Testis (tissue), 3 donors: ENCODE measurements around the gene ITGA11. TPM values are rescaled to one million over a fixed set of nuclear protein-coding genes. Genes with fewer than 3 reads are reported as not detected.

Experiments used
- DNase-seq: peaks from one replicate; pipeline ENCODE4 v3.0.0-alpha.2; 2019
- H3K27ac ChIP-seq, 2 donors: fragments of 200-600 bp; sonication (generic); one replicate each; pipeline ENCODE4 v1.5.1; 2019
- H3K27me3 ChIP-seq: fragments of 200-600 bp; sonication (generic); one replicate; pipeline ENCODE4 v1.5.1; 2019
- H3K36me3 ChIP-seq: fragments of 200-600 bp; sonication (generic); one replicate; pipeline ENCODE4 v1.5.1; 2017; ENCODE audit warnings: low read depth; ENCODE audit errors: missing control alignments
- H3K4me1 ChIP-seq: fragments of 200-600 bp; sonication (generic); one replicate; pipeline ENCODE4 v1.5.1; 2019
- H3K4me3 ChIP-seq, 2 donors: fragments of 200-600 bp; sonication (generic); one replicate each; pipeline ENCODE4 v1.5.1; 2017 to 2019
- H3K9me3 ChIP-seq: fragments of 200-600 bp; sonication (generic); one replicate; pipeline ENCODE4 v1.5.1; 2017
- CTCF ChIP-seq, 3 experiments: fragments of 450-650 bp in 2 of 3; fragments of 200-600 bp in 1 of 3; sonication (generic) in 1 of 3; IDR thresholded peaks; one replicate each; pipeline ENCODE4 v1.5.1; 2016 to 2019; ENCODE audit warnings: antibody characterized with exemption in 3 of 3, mild to moderate bottlenecking in 2 of 3, moderate library complexity in 1 of 3
- POLR2A ChIP-seq: fragments of 450-650 bp; IDR thresholded peaks from one replicate; pipeline ENCODE4 v1.6.1; 2017; ENCODE audit warnings: antibody characterized with exemption, mild to moderate bottlenecking, moderate library complexity
- WGBS, 2 donors: methylation state at CpG; one replicate each; pipeline ENCODE4 v1.1.5; 2018; 5-methylcytosine and 5-hydroxymethylcytosine counted together
- intact Hi-C: fragments of 100-400 bp; cut with DNase I; formaldehyde crosslinking; loops from one replicate; pipeline ENCODE4 v1.15.1; 2023; ENCODE audit warnings: low total_unique reads
- polyA plus RNA-seq: library from polyadenylated mRNA; stranded (reverse); fragments of 350-450 nt; fragmentation: Illumina TruSeq; extraction: RNeasy Lipid Tissue Mini Kit (QIAGEN cat#74804); gene quantifications from one replicate; pipeline ENCODE4 v1.2.3, GENCODE V29; 2014; ENCODE audit warnings: low read depth, low replicate concordance; ENCODE audit not compliant: insufficient read depth
- total RNA-seq, 2 donors: library from RNA; depleted of rRNA; stranded (reverse); fragments of >200 nt; gene quantifications; one replicate each; pipeline ENCODE4 v1.2.3, GENCODE V29; 2016

Gene ITGA11
- total and polyA plus RNA-seq, 3 donors from 2014 or later = 4.3 to 6.6 (median 5.6) TPM

- Histone ChIP-seq H3K4me3 (no peak overlapping the region), H3K4me1 (no peaks in the 10 kb centered on the region), H3K27ac (no peak overlapping the region), H3K27me3 (no peaks in the 10 kb centered on the region), H3K9me3 (no peaks in the 10 kb centered on the region), H3K36me3 (no peaks in the 10 kb centered on the region)
- TF ChIP-seq POLR2A (no peak), CTCF (IDR thresholded peaks at IDR 0.05) (no peak)
- WGBS, 2 donors = 95% methylated on average over 14 of the region's 14 CpGs
- no peak for DNase-seq
- intact Hi-C loops = no loop called here
Observed at GRCh38 chr15:68289621-68290352, 142.2 kb downstream of the ITGA11 start.

GRCh38 chr15:68289057-68289456 is 142.9 kb downstream of the ITGA11 start:
- Histone ChIP-seq H3K27ac (no peak overlapping the region), H3K4me1 (no peaks in the 10 kb centered on the region), H3K27me3 (no peaks in the 10 kb centered on the region), H3K9me3 (no peaks in the 10 kb centered on the region), H3K4me3 (no peak overlapping the region), H3K36me3 (no peaks in the 10 kb centered on the region)
- intact Hi-C loops = no loop called here
- 65 to 69% methylated on average over 2 of the region's 2 CpGs for WGBS, 2 donors
- TF ChIP-seq CTCF (IDR thresholded peaks at IDR 0.05) (no peak), POLR2A (no peak)
- DNase-seq = no peak

- WGBS, 2 donors = 79 to 82% methylated on average over 5 of the region's 5 CpGs
- Histone ChIP-seq H3K27me3 (no peaks in the 10 kb centered on the region), H3K27ac (no peak overlapping the region), H3K36me3 (no peaks in the 10 kb centered on the region), H3K9me3 (no peaks in the 10 kb centered on the region), H3K4me3 (no peak overlapping the region), H3K4me1 (peaks cover 12% of the 10 kb centered on the region)
- no peak for DNase-seq
- intact Hi-C loops = no loop called here
- TF ChIP-seq POLR2A = no peak
- no peak for TF ChIP-seq CTCF (IDR thresholded peaks at IDR 0.05)
Observed at GRCh38 chr15:68286256-68286655, 145.7 kb downstream of the ITGA11 start.

- Histone ChIP-seq H3K9me3 (no peaks in the 10 kb centered on the region), H3K4me3 (no peak overlapping the region), H3K27me3 (no peaks in the 10 kb centered on the region), H3K4me1 (peaks cover 20% of the 10 kb centered on the region), H3K27ac (no peak overlapping the region), H3K36me3 (no peaks in the 10 kb centered on the region)
- no peak for DNase-seq
- intact Hi-C loops = no loop called here
- 91 to 95% methylated on average over 5 of the region's 5 CpGs for WGBS, 2 donors
- TF ChIP-seq POLR2A (no peak), CTCF (IDR thresholded peaks at IDR 0.05) (no peak)
Observed at GRCh38 chr15:68285259-68285980, 146.5 kb downstream of the ITGA11 start.
